Globus pallidus (tissue), 1 donor: ENCODE results near the gene GFER.
A peak's percentile ranks its signal among the peaks of the same experiment; 100 is the strongest.
"Not testable (repeated sequence)": the region's sequence is repeated elsewhere in the genome, so short reads cannot be mapped to it uniquely, and the experiment has no call there.

Source experiments
- DNase-seq: peaks from one replicate; pipeline ENCODE4 v3.0.0-alpha.2; 2015; ENCODE audit warnings: low spot score

Gene GFER

GRCh38 chr16:1983544-1984346 is at the start of gene GFER:
TSS of gene GFER (plus strand) at chr16:1984193. CDS start at chr16:1984219, 26 bp downstream.
- DNase-seq: peak; percentile 91

- DNase-seq: no peak
These were observed 47.0 kb upstream of the GFER start for GRCh38 chr16:1936945-1937479.

GRCh38 chr16:1938316-1938715 is 45.7 kb upstream of the GFER start:
- DNase-seq: no peak

GRCh38 chr16:1938910-1939309 is 45.1 kb upstream of the GFER start:
- DNase-seq: no peak

- not testable (repeated sequence) for DNase-seq
These were observed 44.2 kb upstream of the GFER start for GRCh38 chr16:1939833-1940232.

- DNase-seq: no peak
These were observed 43.5 kb upstream of the GFER start for GRCh38 chr16:1940273-1941161.

GRCh38 chr16:1941162-1942046 is 42.6 kb upstream of the GFER start:
- no peak for DNase-seq

GRCh38 chr16:1942047-1942809 is 41.8 kb upstream of the GFER start:
- no peak for DNase-seq

GRCh38 chr16:1942810-1943726 is 40.9 kb upstream of the GFER start, which contains the start of gene MSRB1:
TSS of gene MSRB1 (minus strand) at chr16:1943199. CDS start at chr16:1943156, 43 bp downstream.
- DNase-seq: peak; percentile 99

GRCh38 chr16:1944612-1945199 is 39.3 kb upstream of the GFER start:
- DNase-seq: no peak

- no peak for DNase-seq
These were observed 38.2 kb upstream of the GFER start for GRCh38 chr16:1945559-1946391.

- DNase-seq: no peak
These were observed 37.3 kb upstream of the GFER start for GRCh38 chr16:1946495-1947368.

- no peak for DNase-seq
These were observed 36.7 kb upstream of the GFER start for GRCh38 chr16:1947369-1947670.

- no peak for DNase-seq
These were observed 34.5 kb upstream of the GFER start for GRCh38 chr16:1949507-1949906.

- no peak for DNase-seq
These were observed 33.9 kb upstream of the GFER start for GRCh38 chr16:1950047-1950446.

GRCh38 chr16:1950559-1950958 is 33.4 kb upstream of the GFER start:
- DNase-seq: no peak

- no peak for DNase-seq
These were observed 30.3 kb upstream of the GFER start for GRCh38 chr16:1953734-1954133.
